ENCODE results near the gene UCKL1. TPM values are rescaled to one million over a fixed set of nuclear protein-coding genes. Genes with fewer than 3 reads are reported as not detected.

The UCKL1 gene
- total RNA-seq, 1 experiment from 2014 or later: 63.2 TPM

GRCh38 chr20:63891061-63892002 lies 64.9 kb downstream of the UCKL1 start:
- no peak for DNase-seq (ENCODE audit: low spot score)

GRCh38 chr20:63890616-63891015 lies 65.6 kb downstream of the UCKL1 start:
- no peak for DNase-seq (ENCODE audit: low spot score)

DNA sequence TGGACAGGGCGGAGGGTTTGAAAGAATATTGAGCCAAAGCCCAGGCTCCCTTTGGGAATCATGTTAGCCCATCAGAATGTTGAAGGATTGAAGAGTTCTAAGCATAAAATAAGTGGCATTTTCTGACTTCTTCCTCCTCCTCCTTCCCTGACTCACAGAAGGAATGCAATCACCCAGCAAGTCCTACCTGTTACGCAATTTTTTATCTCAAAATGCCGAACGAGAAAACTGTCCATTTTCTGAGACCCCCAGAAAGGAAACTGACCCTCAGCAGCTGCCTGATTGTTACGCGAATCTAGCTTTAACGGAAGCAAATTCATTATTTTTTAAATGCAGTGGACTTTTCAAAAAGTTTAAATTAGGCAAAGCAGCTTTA lies 66.0 kb downstream of the UCKL1 start:
- DNase-seq (ENCODE audit: low spot score): no peak

Small RNAs within 50 kb of the gene (small RNA-seq; reads per million reads assigned to genes)
- gene MIR647 (not detected), gene MIR941-2 (not detected), gene MIR941-4 (not detected), gene MIR941-5 (not detected), gene RNU1-134P (0.93 reads per million, percentile 30 among the genes with 10 or more reads in this experiment)

Other genes starting within 250 kb of the UCKL1 start
- 82.0 and 86.1 TPM in 2 replicates for gene ARFRP1, start 248.4 kb downstream of the UCKL1 start, total RNA-seq (2014; rRNA removed; shearing (Covaris generic))
- 52.1 and 68.6 TPM in 2 replicates for gene ZGPAT, start 248.4 kb downstream of the UCKL1 start, total RNA-seq (2014; rRNA removed; shearing (Covaris generic))
- gene LIME1, start 219.8 kb downstream of the UCKL1 start, total RNA-seq (2014; rRNA removed; shearing (Covaris generic)): 267 and 295 TPM in 2 replicates
- 200 and 229 TPM in 2 replicates for gene SLC2A4RG, start 216.6 kb downstream of the UCKL1 start, total RNA-seq (2014; rRNA removed; shearing (Covaris generic))
- gene ZBTB46, start 125.2 kb downstream of the UCKL1 start, total RNA-seq (2014; rRNA removed; shearing (Covaris generic)): 3.3 and 5.3 TPM in 2 replicates
- not detected in 2 replicates for gene ABHD16B, start 94.9 kb downstream of the UCKL1 start, total RNA-seq (2014; rRNA removed; shearing (Covaris generic))
- gene TPD52L2, start 91.1 kb downstream of the UCKL1 start, total RNA-seq (2014; rRNA removed; shearing (Covaris generic)): 151 and 156 TPM in 2 replicates
- 106 and 109 TPM in 2 replicates for gene DNAJC5, start 61.3 kb downstream of the UCKL1 start, total RNA-seq (2014; rRNA removed; shearing (Covaris generic))
- 0.34 and 0.38 TPM in 2 replicates for gene ZNF512B, start 13.5 kb upstream of the UCKL1 start, total RNA-seq (2014; rRNA removed; shearing (Covaris generic))
- 47.2 and 51.9 TPM in 2 replicates for gene SAMD10, start 23.2 kb upstream of the UCKL1 start, total RNA-seq (2014; rRNA removed; shearing (Covaris generic))
- 102 and 110 TPM in 2 replicates for gene PRPF6, start 24.7 kb upstream of the UCKL1 start, total RNA-seq (2014; rRNA removed; shearing (Covaris generic))
- 0.69 and 1.5 TPM in 2 replicates for gene C20orf204, start 79.8 kb upstream of the UCKL1 start, total RNA-seq (2014; rRNA removed; shearing (Covaris generic))
- not detected in 2 replicates for gene SOX18, start 93.2 kb upstream of the UCKL1 start, total RNA-seq (2014; rRNA removed; shearing (Covaris generic))
- gene TCEA2, start 106.8 kb upstream of the UCKL1 start, total RNA-seq (2014; rRNA removed; shearing (Covaris generic)): 1.2 TPM in 1 of 2 replicates, not detected in the other
- gene RGS19, start 123.1 kb upstream of the UCKL1 start, total RNA-seq (2014; rRNA removed; shearing (Covaris generic)): 89.2 and 99.8 TPM in 2 replicates
- gene OPRL1, start 123.7 kb upstream of the UCKL1 start, total RNA-seq (2014; rRNA removed; shearing (Covaris generic)): 1.2 and 1.5 TPM in 2 replicates
- gene LKAAEAR1, start 128.0 kb upstream of the UCKL1 start, total RNA-seq (2014; rRNA removed; shearing (Covaris generic)): not detected in 2 replicates
- not detected in 2 replicates for gene NPBWR2, start 151.1 kb upstream of the UCKL1 start, total RNA-seq (2014; rRNA removed; shearing (Covaris generic))
- 2.8 and 5.8 TPM in 2 replicates for gene MYT1, start 208.0 kb upstream of the UCKL1 start, total RNA-seq (2014; rRNA removed; shearing (Covaris generic))

All from HT-29 (cell line).